ENCODE data around the gene CASP2. TPM values are rescaled to one million over a fixed set of nuclear protein-coding genes. Genes with fewer than 3 reads are reported as not detected.

CASP2 gene
- total RNA-seq, 1 donor from 2014 or later, result 103 TPM

- intact Hi-C loops (cut with micrococcal nuclease), result loop anchor here (1.0 to 10.0 kb wide), 7 partner anchors 10 to 1545 kb away; partner anchors contain the start of genes TCAF1 and TPK1
Observed at GRCh38 chr7:143289421-143289820, 1.3 kb downstream of the CASP2 start.

- intact Hi-C loops (cut with micrococcal nuclease), result loop anchor here (1.0 to 10.0 kb wide), 7 partner anchors 9 to 1545 kb away; partner anchors contain the start of genes TCAF1 and TPK1
Observed at GRCh38 chr7:143289888-143290287, 1.7 kb downstream of the CASP2 start.

GRCh38 chr7:143290293-143290692 lies 2.1 kb downstream of the CASP2 start:
- intact Hi-C loops (cut with micrococcal nuclease), result no loop called here

- intact Hi-C loops (cut with micrococcal nuclease), result no loop called here
Observed at GRCh38 chr7:143292876-143293275, 4.7 kb downstream of the CASP2 start.

GRCh38 chr7:143295870-143296269 lies 7.7 kb downstream of the CASP2 start:
- intact Hi-C loops (cut with micrococcal nuclease), result no loop called here

- intact Hi-C loops (cut with micrococcal nuclease), result no loop called here
Observed at GRCh38 chr7:143296686-143297085, 8.5 kb downstream of the CASP2 start.

GRCh38 chr7:143299346-143299745 lies 11.2 kb downstream of the CASP2 start:
- intact Hi-C loops (cut with micrococcal nuclease), result loop anchor here (1.0 kb wide), 1 partner anchor 10 kb away; no protein-coding TSS in a partner anchor

- intact Hi-C loops (cut with micrococcal nuclease), result loop anchor here (1.0 to 2.0 kb wide), 3 partner anchors 11 to 75 kb away; no protein-coding TSS in a partner anchor
Observed at GRCh38 chr7:143299840-143300239, 11.7 kb downstream of the CASP2 start.

- intact Hi-C loops (cut with micrococcal nuclease), result loop anchor here (1.0 to 2.0 kb wide), 2 partner anchors 61 to 74 kb away; no protein-coding TSS in a partner anchor
Observed at GRCh38 chr7:143300959-143301935, 13.1 kb downstream of the CASP2 start.

- intact Hi-C loops (cut with micrococcal nuclease), result no loop called here
Observed at GRCh38 chr7:143303733-143304132, 15.6 kb downstream of the CASP2 start.

- intact Hi-C loops (cut with micrococcal nuclease), result loop anchor here (1.0 to 5.0 kb wide), 2 partner anchors 65 to 112 kb away; no protein-coding TSS in a partner anchor
Observed at GRCh38 chr7:143304938-143305337, 16.8 kb downstream of the CASP2 start.

- intact Hi-C loops (cut with micrococcal nuclease), result loop anchor here (1.0 to 5.0 kb wide), 3 partner anchors 16 to 112 kb away; no protein-coding TSS in a partner anchor
Observed at GRCh38 chr7:143305423-143306070, 17.4 kb downstream of the CASP2 start.

GRCh38 chr7:143308632-143309031 lies 20.5 kb downstream of the CASP2 start:
- intact Hi-C loops (cut with micrococcal nuclease), result loop anchor here (5.0 kb wide), 1 partner anchor 109 kb away; no protein-coding TSS in a partner anchor

GRCh38 chr7:143314127-143314526 lies 26.0 kb downstream of the CASP2 start:
- intact Hi-C loops (cut with micrococcal nuclease), result loop anchor here (5.0 kb wide), 1 partner anchor 307 kb away; no protein-coding TSS in a partner anchor

- intact Hi-C loops (cut with micrococcal nuclease), result no loop called here
Observed at GRCh38 chr7:143315776-143316175, 27.6 kb downstream of the CASP2 start, which contains the start of gene CLCN1. Gene CLCN1, plus strand, starts transcription at chr7:143316111. Its CDS starts 102 bp downstream, at chr7:143316213.

GRCh38 chr7:143316492-143316891 lies 28.3 kb downstream of the CASP2 start:
- intact Hi-C loops (cut with micrococcal nuclease), result no loop called here

GRCh38 chr7:143318661-143319060 lies 30.5 kb downstream of the CASP2 start:
- intact Hi-C loops (cut with micrococcal nuclease), result no loop called here

- intact Hi-C loops (cut with micrococcal nuclease), result no loop called here
Observed at GRCh38 chr7:143320620-143321019, 32.5 kb downstream of the CASP2 start.

GRCh38 chr7:143321242-143321641 lies 33.1 kb downstream of the CASP2 start:
- intact Hi-C loops (cut with micrococcal nuclease), result no loop called here

GRCh38 chr7:143321734-143322133 lies 33.6 kb downstream of the CASP2 start:
- intact Hi-C loops (cut with micrococcal nuclease), result no loop called here
